NB4 (cell line): ENCODE measurements around the gene RWDD1.

Source experiments
- MAX ChIP-seq: IDR thresholded peaks from 2 replicates; pipeline ENCODE4 v1.6.1; 2011; ENCODE audit warnings: low read depth, low read length
- POLR2A ChIP-seq: IDR thresholded peaks from 2 replicates; pipeline ENCODE4 v1.6.1; 2011; ENCODE audit warnings: mild to moderate bottlenecking; ENCODE audit not compliant: insufficient read length; ENCODE audit errors: extremely low read depth
- TF ChIP-seq, protein P1 (sequence below): IDR thresholded peaks from one replicate; pipeline ENCODE4 v1.5.1; 2012; ENCODE audit warnings: low read depth, low read length

DNA sequence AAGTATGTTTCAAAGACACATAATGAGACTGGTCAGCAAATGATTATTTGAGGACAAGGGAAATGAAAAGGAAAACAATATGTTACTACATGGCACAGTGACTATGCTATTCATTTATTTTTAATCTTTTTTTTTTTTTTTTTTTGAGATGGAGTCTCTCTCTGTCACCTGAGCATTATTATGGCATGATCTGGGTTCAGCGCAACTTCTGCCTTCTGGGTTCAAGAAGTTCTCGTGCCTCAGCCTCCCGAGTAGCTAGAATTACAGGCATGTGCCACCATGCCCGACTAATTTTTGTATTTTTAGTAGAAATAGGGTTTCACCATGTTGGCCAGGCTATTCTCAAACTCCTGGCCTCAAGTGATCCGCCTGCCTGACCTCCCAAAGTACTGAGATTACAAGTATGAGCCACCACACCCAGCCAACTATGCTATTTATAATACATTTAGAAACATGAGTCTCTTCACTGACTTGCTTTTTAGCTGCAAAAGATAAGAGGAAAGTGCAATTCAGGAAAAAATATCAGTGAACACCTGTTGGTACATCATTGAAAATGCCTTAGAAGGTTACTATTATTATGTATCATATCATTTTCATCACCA is 14.4 kb upstream of the RWDD1 start:
- TF ChIP-seq, protein P1, sequence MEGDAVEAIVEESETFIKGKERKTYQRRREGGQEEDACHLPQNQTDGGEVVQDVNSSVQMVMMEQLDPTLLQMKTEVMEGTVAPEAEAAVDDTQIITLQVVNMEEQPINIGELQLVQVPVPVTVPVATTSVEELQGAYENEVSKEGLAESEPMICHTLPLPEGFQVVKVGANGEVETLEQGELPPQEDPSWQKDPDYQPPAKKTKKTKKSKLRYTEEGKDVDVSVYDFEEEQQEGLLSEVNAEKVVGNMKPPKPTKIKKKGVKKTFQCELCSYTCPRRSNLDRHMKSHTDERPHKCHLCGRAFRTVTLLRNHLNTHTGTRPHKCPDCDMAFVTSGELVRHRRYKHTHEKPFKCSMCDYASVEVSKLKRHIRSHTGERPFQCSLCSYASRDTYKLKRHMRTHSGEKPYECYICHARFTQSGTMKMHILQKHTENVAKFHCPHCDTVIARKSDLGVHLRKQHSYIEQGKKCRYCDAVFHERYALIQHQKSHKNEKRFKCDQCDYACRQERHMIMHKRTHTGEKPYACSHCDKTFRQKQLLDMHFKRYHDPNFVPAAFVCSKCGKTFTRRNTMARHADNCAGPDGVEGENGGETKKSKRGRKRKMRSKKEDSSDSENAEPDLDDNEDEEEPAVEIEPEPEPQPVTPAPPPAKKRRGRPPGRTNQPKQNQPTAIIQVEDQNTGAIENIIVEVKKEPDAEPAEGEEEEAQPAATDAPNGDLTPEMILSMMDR = no peak
- TF ChIP-seq POLR2A (no peak), MAX (no peak)
